Effector memory CD8-positive, alpha-beta T cell (primary cell): ENCODE measurements around the gene VDAC1.

Experiments used
- ATAC-seq: fragments of 150-1000 bp; cut with Tn5 transposase; replicated peaks from 2 replicates; pipeline ENCODE4 v1.10.0; 2021; ENCODE audit warnings: mild to moderate bottlenecking, moderate library complexity
- DNase-seq, 3 experiments: peaks; one replicate each; pipeline ENCODE4 v3.0.0; 2021
- H3K27ac Mint-ChIP-seq, 2 donors: one replicate each; pipeline ENCODE4 v1.8.0; 2022; ENCODE audit warnings: mild to moderate bottlenecking in 2 of 2, mixed read lengths in 2 of 2, moderate library complexity in 2 of 2
- H3K27me3 Mint-ChIP-seq, 2 donors: one replicate each; pipeline ENCODE4 v1.8.0; 2022; ENCODE audit warnings: mixed read lengths in 2 of 2
- H3K36me3 Mint-ChIP-seq: one replicate; pipeline ENCODE4 v1.8.0; 2022; ENCODE audit warnings: mild to moderate bottlenecking, moderate library complexity, mixed read lengths; ENCODE audit not compliant: insufficient read depth
- H3K4me1 Mint-ChIP-seq, 2 donors: one replicate each; pipeline ENCODE4 v1.8.0; 2022; ENCODE audit warnings: low read depth in 2 of 2, mixed read lengths in 2 of 2
- H3K4me3 Mint-ChIP-seq, 2 donors: one replicate each; pipeline ENCODE4 v1.8.0; 2022; ENCODE audit warnings: mild to moderate bottlenecking in 2 of 2, mixed read lengths in 2 of 2, moderate library complexity in 2 of 2
- H3K9me3 Mint-ChIP-seq, 2 donors: one replicate each; pipeline ENCODE4 v1.8.0; 2022; ENCODE audit warnings: mixed read lengths in 2 of 2
- total RNA-seq, 9 experiments: gene quantifications; one replicate each; lab custom pipeline; 2026; lab: John Stamatoyannopoulos, UW

The VDAC1 gene, protein sequence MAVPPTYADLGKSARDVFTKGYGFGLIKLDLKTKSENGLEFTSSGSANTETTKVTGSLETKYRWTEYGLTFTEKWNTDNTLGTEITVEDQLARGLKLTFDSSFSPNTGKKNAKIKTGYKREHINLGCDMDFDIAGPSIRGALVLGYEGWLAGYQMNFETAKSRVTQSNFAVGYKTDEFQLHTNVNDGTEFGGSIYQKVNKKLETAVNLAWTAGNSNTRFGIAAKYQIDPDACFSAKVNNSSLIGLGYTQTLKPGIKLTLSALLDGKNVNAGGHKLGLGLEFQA
- 43.5 to 450 (median 117) reads per million in 9 experiments for total RNA-seq

- DNase-seq, result peak; percentile 82 to 85 (median 84)
- H3K27ac Mint-ChIP-seq, result peak within 1 kb of the TSS; percentile 95 to 96
- peak; percentile 71 for ATAC-seq
- H3K27me3 Mint-ChIP-seq, result no peaks in the 10 kb centered on the region
- H3K36me3 Mint-ChIP-seq, result peaks cover 41% of the 10 kb centered on the region
- H3K4me3 Mint-ChIP-seq, result peak within 1 kb of the TSS; percentile 77 to 86
- H3K9me3 Mint-ChIP-seq, result no peaks in the 10 kb centered on the region
- H3K4me1 Mint-ChIP-seq, result peaks cover 30 to 41% of the 10 kb centered on the region in 2 donors
Measured at GRCh38 chr5:134004626-134005416, at the start of gene VDAC1. TSS of gene VDAC1 (minus strand) at chr5:134004975. CDS start at chr5:133993012, 11,963 bp downstream.

GRCh38 chr5:134053840-134054338 lies 49.1 kb upstream of the VDAC1 start:
- DNase-seq (no peak), ATAC-seq (no peak)
- Mint-ChIP-seq H3K9me3 (no peaks in the 10 kb centered on the region), H3K27ac (peak overlapping the region; percentile 59 to 60), H3K4me3 (peak overlapping the region in 1 of 2 donors; percentile 18), H3K27me3 (no peaks in the 10 kb centered on the region), H3K4me1 (peaks cover 4 to 12% of the 10 kb centered on the region in 2 donors), H3K36me3 (peaks cover 6% of the 10 kb centered on the region)

DNA sequence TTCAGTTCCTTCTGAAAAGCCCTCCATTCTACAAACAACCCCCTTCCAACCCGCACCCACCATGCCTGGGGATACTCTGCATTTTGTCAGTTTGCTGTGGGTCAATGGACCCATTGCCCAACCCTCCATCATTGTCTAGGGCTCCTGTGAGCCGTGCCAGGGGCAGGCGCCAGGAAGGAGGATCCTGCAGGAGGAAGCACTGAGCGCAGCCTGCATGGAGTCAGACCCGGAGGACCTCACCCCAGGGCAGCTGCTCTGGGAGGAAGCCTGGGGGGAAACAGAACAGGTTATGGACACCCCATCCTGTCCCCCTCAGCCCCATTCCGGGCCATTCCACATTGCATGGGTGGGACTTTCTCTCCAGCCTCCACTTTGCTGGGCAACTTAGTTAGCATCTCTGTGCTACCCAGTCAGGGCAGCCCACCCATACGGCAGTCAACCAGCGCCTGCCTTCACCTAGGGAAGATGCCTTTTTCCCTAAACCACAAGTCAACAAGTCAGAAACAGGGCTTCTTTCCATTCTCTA lies 48.6 kb upstream of the VDAC1 start:
- H3K27ac Mint-ChIP-seq, result peak overlapping the region in 1 of 2 donors; percentile 60
- H3K9me3 Mint-ChIP-seq, result no peaks in the 10 kb centered on the region
- H3K4me1 Mint-ChIP-seq, result peaks cover 4 to 12% of the 10 kb centered on the region in 2 donors
- no peaks in the 10 kb centered on the region for H3K27me3 Mint-ChIP-seq
- peak overlapping the region in 1 of 2 donors; percentile 18 for H3K4me3 Mint-ChIP-seq
- H3K36me3 Mint-ChIP-seq, result peaks cover 6% of the 10 kb centered on the region
- ATAC-seq (no peak), DNase-seq (no peak)

- Mint-ChIP-seq H3K27me3 (no peaks in the 10 kb centered on the region), H3K27ac (no peak overlapping the region), H3K4me1 (peaks cover 6 to 12% of the 10 kb centered on the region in 2 donors), H3K36me3 (peaks cover 6% of the 10 kb centered on the region), H3K9me3 (no peaks in the 10 kb centered on the region), H3K4me3 (no peak overlapping the region)
- DNase-seq, result no peak
- ATAC-seq, result no peak
Measured at GRCh38 chr5:134051305-134051704, 46.5 kb upstream of the VDAC1 start.

GRCh38 chr5:134048864-134049263 lies 44.1 kb upstream of the VDAC1 start:
- Mint-ChIP-seq H3K9me3 (no peaks in the 10 kb centered on the region), H3K27ac (no peak overlapping the region), H3K4me1 (peaks cover 4 to 8% of the 10 kb centered on the region in 2 donors), H3K27me3 (no peaks in the 10 kb centered on the region), H3K4me3 (no peak overlapping the region), H3K36me3 (no peaks in the 10 kb centered on the region)
- ATAC-seq (no peak), DNase-seq (no peak)

DNA sequence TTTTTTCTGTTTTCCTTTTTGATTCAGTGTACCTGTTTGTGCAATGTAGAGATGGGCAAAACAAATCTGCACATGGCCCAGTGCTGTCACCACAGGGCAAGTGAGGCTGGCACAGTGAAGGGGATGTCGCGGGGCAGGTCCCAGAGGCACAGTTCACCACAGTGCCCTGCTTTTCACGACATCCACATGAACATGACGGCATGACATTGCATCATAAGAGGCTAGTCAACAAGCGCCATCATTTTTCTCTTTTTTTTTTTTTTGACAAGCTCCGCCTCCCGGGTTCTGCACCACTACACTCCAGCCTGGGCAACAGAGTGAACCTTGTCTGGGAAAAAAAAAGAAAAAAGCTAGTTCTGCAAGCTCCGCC lies 42.9 kb upstream of the VDAC1 start:
- Mint-ChIP-seq H3K27me3 (no peaks in the 10 kb centered on the region), H3K4me1 (peaks cover 0 to 4% of the 10 kb centered on the region in 2 donors), H3K4me3 (no peak overlapping the region), H3K36me3 (no peaks in the 10 kb centered on the region), H3K27ac (no peak overlapping the region), H3K9me3 (no peaks in the 10 kb centered on the region)
- DNase-seq (no peak), ATAC-seq (no peak)

- Mint-ChIP-seq H3K27ac (no peak overlapping the region), H3K4me3 (no peak overlapping the region), H3K36me3 (no peaks in the 10 kb centered on the region), H3K9me3 (no peaks in the 10 kb centered on the region), H3K27me3 (no peaks in the 10 kb centered on the region), H3K4me1 (peaks cover 0 to 4% of the 10 kb centered on the region in 2 donors)
- no peak for ATAC-seq
- DNase-seq, result no peak
Measured at GRCh38 chr5:134046801-134047686, 42.3 kb upstream of the VDAC1 start.

GRCh38 chr5:134046330-134046729 lies 41.6 kb upstream of the VDAC1 start:
- no peak for DNase-seq
- Mint-ChIP-seq H3K27ac (no peak overlapping the region), H3K27me3 (no peaks in the 10 kb centered on the region), H3K4me3 (no peak overlapping the region), H3K9me3 (no peaks in the 10 kb centered on the region), H3K36me3 (no peaks in the 10 kb centered on the region), H3K4me1 (peaks cover 0 to 6% of the 10 kb centered on the region in 2 donors)
- no peak for ATAC-seq

GRCh38 chr5:134043793-134044792 lies 39.3 kb upstream of the VDAC1 start:
- no peaks in the 10 kb centered on the region for H3K27me3 Mint-ChIP-seq
- peaks cover 10% of the 10 kb centered on the region for H3K36me3 Mint-ChIP-seq
- ATAC-seq (no peak), DNase-seq (no peak)
- H3K4me1 Mint-ChIP-seq, result peaks cover 6 to 9% of the 10 kb centered on the region in 2 donors
- no peak overlapping the region for H3K4me3 Mint-ChIP-seq
- no peaks in the 10 kb centered on the region for H3K9me3 Mint-ChIP-seq
- H3K27ac Mint-ChIP-seq, result no peak overlapping the region

DNA sequence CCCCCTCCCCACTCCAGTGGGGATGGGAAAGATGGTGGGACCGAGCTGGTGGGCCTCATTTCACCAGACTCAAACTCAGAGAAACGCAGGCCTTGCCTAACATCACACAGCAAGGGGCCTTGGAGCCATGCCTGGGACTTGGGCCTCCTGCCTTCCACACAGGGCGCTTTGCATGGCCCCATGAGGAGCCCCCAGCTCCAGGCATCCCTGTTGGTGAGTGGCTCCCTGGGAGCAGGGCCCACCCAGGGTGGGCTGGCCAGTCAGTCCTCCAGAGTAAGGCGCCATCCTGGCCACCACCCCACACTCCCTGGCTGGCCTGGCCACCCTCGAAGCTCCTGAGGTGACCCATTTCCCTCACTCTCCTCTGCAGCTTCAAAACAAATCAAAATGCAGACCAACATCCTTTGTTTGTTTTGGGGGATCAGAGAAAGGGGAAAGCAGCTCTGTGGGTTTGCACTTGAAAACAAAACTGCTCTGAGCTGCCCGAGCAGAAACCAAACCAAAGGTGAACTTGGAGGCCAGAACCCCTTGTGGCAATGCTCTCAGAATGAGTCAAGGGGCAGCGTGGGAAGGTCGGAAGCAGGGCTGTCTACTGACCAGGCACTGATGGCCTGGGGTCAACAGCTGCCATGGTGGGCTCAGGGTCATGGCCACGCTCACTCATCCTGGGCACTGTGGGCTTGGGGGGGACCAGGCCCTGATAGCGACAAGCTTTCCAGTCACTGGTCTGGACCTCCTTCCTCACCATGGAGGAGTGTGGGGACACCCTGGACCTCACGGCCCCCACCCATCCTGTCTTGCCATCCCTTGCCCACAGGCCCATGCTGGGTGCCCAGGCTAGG lies 37.0 kb upstream of the VDAC1 start:
- no peaks in the 10 kb centered on the region for H3K27me3 Mint-ChIP-seq
- no peak for DNase-seq
- H3K4me3 Mint-ChIP-seq, result peak overlapping the region; percentile 31 to 40
- peak overlapping the region in 1 of 2 donors; percentile 60 for H3K27ac Mint-ChIP-seq
- H3K36me3 Mint-ChIP-seq, result peaks cover 11% of the 10 kb centered on the region
- H3K4me1 Mint-ChIP-seq, result peaks cover 6 to 10% of the 10 kb centered on the region in 2 donors
- H3K9me3 Mint-ChIP-seq, result no peaks in the 10 kb centered on the region
- no peak for ATAC-seq

- peaks cover 6% of the 10 kb centered on the region in 2 donors for H3K4me1 Mint-ChIP-seq
Measured at GRCh38 chr5:134038138-134038537, 33.4 kb upstream of the VDAC1 start.

More at GRCh38 chr5:134038138-134038537, 33.4 kb upstream of the VDAC1 start:
- no peak for ATAC-seq
- no peaks in the 10 kb centered on the region for H3K9me3 Mint-ChIP-seq
- no peak overlapping the region for H3K27ac Mint-ChIP-seq
- peaks cover 11% of the 10 kb centered on the region for H3K36me3 Mint-ChIP-seq
- no peaks in the 10 kb centered on the region for H3K27me3 Mint-ChIP-seq
- no peak overlapping the region for H3K4me3 Mint-ChIP-seq
- DNase-seq, result no peak
